ENCODE data around the gene SUGP2. TPM values are rescaled to one million over a fixed set of nuclear protein-coding genes. Genes with fewer than 3 reads are reported as not detected.

The SUGP2 gene
- total and polyA plus RNA-seq, 9 of the 15 experiments (the other 6 are each of a cell fraction or from before 2014, with no cell fraction given): 13.1 to 101 (median 63.1) TPM

GRCh38 chr19:19027228-19027627 is 6.1 kb downstream of the SUGP2 start:
- H3K36me3 ChIP-seq (ENCODE audit: control insufficient read depth, insufficient read depth, low read length): peaks cover 96% of the 10 kb centered on the region
- WGBS (ENCODE audit: insufficient coverage, low coverage, missing lambda C conversion rate): 96% methylated on average over 4 of the region's 4 CpGs
- ATAC-seq: no peak
- intact Hi-C loops (cut with micrococcal nuclease) (no loop called here), in situ Hi-C loops (cut with MboI) (no loop called here)
- no peaks in the 10 kb centered on the region for H3K27me3 ChIP-seq (ENCODE audit: control insufficient read depth in 2 of 2, insufficient read depth in 2 of 2, low read length in 2 of 2)
- DNase-seq (ENCODE audit: extremely low read depth in 1 of 4, low spot score in 3 of 4): no peak
- CTCF ChIA-PET (ENCODE audit: low intra/inter-chr PET ratio): no interaction called here
- H3K4me2 ChIP-seq (ENCODE audit: insufficient read depth, low read length): no peak overlapping the region
- no peak overlapping the region for H3K4me3 ChIP-seq
- no peak overlapping the region for H3K27ac ChIP-seq (ENCODE audit: extremely low read depth, low read depth, low read length)
- no peak overlapping the region for H2AFZ ChIP-seq (ENCODE audit: low read depth, low read length)
- H3K79me2 ChIP-seq (ENCODE audit: control insufficient read depth, insufficient read depth, low read length): peaks cover 93% of the 10 kb centered on the region
- POLR2A ChIA-PET: interaction anchor here (0.8 kb wide), 1 partner anchor 25 kb away, joined by 3 read pairs; no protein-coding TSS in a partner anchor
- no peak for FAIRE-seq
- peaks cover 20% of the 10 kb centered on the region for H4K20me1 ChIP-seq (replicated peaks; ENCODE audit: control insufficient read depth, insufficient read depth, low read length)
- no peak overlapping the region for H3K9ac ChIP-seq (ENCODE audit: insufficient read depth in 1 of 2, low read depth in 2 of 2, low read length in 2 of 2)
- H3K4me1 ChIP-seq (replicated peaks in 1 of 2; ENCODE audit: control insufficient read depth in 2 of 2, insufficient read depth in 2 of 2, low read length in 2 of 2): peaks cover 3 to 4% of the 10 kb centered on the region in 2 experiments; a peak in 2 of 5 replicates
- H3K9me3 ChIP-seq (replicated peaks; ENCODE audit: control insufficient read depth, insufficient read depth, low read depth, low read length): no peaks in the 10 kb centered on the region
- no peaks in the 10 kb centered on the region for H3K9me1 ChIP-seq (ENCODE audit: control insufficient read depth, insufficient read depth, low read length)
- no TSS peak for BruUV-seq (replicated peaks)
- no peak for TF ChIP-seq OTX1 (CRISPR knock-in tag; IDR thresholded peaks at IDR 0.05)
- TF ChIP-seq LCOR (CRISPR knock-in tag; IDR thresholded peaks at IDR 0.05): no peak
- TF ChIP-seq ZNF583 (CRISPR knock-in tag; IDR thresholded peaks at IDR 0.05): no peak
- TF ChIP-seq ZNF197 (CRISPR knock-in tag; IDR thresholded peaks at IDR 0.05; ENCODE audit: low read depth): no peak
- no peak for TF ChIP-seq PTRF (tag; IDR thresholded peaks at IDR 0.05)
- no peak for TF ChIP-seq TBP (optimal IDR thresholded peaks at IDR 0.05; ENCODE audit: low read depth, low read length)
- TF ChIP-seq, protein P1, sequence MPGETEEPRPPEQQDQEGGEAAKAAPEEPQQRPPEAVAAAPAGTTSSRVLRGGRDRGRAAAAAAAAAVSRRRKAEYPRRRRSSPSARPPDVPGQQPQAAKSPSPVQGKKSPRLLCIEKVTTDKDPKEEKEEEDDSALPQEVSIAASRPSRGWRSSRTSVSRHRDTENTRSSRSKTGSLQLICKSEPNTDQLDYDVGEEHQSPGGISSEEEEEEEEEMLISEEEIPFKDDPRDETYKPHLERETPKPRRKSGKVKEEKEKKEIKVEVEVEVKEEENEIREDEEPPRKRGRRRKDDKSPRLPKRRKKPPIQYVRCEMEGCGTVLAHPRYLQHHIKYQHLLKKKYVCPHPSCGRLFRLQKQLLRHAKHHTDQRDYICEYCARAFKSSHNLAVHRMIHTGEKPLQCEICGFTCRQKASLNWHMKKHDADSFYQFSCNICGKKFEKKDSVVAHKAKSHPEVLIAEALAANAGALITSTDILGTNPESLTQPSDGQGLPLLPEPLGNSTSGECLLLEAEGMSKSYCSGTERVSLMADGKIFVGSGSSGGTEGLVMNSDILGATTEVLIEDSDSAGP (CRISPR knock-in tag; IDR thresholded peaks at IDR 0.05): no peak
- TF ChIP-seq ZNF175 (CRISPR knock-in tag; IDR thresholded peaks at IDR 0.05; ENCODE audit: low read depth): no peak
- TF ChIP-seq, protein P2, sequence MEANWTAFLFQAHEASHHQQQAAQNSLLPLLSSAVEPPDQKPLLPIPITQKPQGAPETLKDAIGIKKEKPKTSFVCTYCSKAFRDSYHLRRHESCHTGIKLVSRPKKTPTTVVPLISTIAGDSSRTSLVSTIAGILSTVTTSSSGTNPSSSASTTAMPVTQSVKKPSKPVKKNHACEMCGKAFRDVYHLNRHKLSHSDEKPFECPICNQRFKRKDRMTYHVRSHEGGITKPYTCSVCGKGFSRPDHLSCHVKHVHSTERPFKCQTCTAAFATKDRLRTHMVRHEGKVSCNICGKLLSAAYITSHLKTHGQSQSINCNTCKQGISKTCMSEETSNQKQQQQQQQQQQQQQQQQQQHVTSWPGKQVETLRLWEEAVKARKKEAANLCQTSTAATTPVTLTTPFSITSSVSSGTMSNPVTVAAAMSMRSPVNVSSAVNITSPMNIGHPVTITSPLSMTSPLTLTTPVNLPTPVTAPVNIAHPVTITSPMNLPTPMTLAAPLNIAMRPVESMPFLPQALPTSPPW (CRISPR knock-in tag; IDR thresholded peaks at IDR 0.05): no peak
- TF ChIP-seq, protein P3, sequence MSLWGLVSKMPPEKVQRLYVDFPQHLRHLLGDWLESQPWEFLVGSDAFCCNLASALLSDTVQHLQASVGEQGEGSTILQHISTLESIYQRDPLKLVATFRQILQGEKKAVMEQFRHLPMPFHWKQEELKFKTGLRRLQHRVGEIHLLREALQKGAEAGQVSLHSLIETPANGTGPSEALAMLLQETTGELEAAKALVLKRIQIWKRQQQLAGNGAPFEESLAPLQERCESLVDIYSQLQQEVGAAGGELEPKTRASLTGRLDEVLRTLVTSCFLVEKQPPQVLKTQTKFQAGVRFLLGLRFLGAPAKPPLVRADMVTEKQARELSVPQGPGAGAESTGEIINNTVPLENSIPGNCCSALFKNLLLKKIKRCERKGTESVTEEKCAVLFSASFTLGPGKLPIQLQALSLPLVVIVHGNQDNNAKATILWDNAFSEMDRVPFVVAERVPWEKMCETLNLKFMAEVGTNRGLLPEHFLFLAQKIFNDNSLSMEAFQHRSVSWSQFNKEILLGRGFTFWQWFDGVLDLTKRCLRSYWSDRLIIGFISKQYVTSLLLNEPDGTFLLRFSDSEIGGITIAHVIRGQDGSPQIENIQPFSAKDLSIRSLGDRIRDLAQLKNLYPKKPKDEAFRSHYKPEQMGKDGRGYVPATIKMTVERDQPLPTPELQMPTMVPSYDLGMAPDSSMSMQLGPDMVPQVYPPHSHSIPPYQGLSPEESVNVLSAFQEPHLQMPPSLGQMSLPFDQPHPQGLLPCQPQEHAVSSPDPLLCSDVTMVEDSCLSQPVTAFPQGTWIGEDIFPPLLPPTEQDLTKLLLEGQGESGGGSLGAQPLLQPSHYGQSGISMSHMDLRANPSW (CRISPR knock-in tag; IDR thresholded peaks at IDR 0.05): no peak
- TF ChIP-seq CREB1 (IDR thresholded peaks at IDR 0.05): no peak
- no peak for TF ChIP-seq CREB1 (CRISPR knock-in tag; IDR thresholded peaks at IDR 0.05)
- TF ChIP-seq SIX5 (IDR thresholded peaks at IDR 0.05; ENCODE audit: borderline replicate concordance in 1 of 2, insufficient read depth in 1 of 2, low read depth in 1 of 2, low read length in 2 of 2): no peak
- TF ChIP-seq, protein P4, sequence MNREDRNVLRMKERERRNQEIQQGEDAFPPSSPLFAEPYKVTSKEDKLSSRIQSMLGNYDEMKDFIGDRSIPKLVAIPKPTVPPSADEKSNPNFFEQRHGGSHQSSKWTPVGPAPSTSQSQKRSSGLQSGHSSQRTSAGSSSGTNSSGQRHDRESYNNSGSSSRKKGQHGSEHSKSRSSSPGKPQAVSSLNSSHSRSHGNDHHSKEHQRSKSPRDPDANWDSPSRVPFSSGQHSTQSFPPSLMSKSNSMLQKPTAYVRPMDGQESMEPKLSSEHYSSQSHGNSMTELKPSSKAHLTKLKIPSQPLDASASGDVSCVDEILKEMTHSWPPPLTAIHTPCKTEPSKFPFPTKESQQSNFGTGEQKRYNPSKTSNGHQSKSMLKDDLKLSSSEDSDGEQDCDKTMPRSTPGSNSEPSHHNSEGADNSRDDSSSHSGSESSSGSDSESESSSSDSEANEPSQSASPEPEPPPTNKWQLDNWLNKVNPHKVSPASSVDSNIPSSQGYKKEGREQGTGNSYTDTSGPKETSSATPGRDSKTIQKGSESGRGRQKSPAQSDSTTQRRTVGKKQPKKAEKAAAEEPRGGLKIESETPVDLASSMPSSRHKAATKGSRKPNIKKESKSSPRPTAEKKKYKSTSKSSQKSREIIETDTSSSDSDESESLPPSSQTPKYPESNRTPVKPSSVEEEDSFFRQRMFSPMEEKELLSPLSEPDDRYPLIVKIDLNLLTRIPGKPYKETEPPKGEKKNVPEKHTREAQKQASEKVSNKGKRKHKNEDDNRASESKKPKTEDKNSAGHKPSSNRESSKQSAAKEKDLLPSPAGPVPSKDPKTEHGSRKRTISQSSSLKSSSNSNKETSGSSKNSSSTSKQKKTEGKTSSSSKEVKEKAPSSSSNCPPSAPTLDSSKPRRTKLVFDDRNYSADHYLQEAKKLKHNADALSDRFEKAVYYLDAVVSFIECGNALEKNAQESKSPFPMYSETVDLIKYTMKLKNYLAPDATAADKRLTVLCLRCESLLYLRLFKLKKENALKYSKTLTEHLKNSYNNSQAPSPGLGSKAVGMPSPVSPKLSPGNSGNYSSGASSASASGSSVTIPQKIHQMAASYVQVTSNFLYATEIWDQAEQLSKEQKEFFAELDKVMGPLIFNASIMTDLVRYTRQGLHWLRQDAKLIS (CRISPR knock-in tag; IDR thresholded peaks at IDR 0.05): no peak

Data from K562 (cell line).